ENCODE measurements around the gene GLB1L2.
"Not testable (repeated sequence)": the region's sequence is repeated elsewhere in the genome, so short reads cannot be mapped to it uniquely, and the experiment has no call there.

Gene GLB1L2, protein sequence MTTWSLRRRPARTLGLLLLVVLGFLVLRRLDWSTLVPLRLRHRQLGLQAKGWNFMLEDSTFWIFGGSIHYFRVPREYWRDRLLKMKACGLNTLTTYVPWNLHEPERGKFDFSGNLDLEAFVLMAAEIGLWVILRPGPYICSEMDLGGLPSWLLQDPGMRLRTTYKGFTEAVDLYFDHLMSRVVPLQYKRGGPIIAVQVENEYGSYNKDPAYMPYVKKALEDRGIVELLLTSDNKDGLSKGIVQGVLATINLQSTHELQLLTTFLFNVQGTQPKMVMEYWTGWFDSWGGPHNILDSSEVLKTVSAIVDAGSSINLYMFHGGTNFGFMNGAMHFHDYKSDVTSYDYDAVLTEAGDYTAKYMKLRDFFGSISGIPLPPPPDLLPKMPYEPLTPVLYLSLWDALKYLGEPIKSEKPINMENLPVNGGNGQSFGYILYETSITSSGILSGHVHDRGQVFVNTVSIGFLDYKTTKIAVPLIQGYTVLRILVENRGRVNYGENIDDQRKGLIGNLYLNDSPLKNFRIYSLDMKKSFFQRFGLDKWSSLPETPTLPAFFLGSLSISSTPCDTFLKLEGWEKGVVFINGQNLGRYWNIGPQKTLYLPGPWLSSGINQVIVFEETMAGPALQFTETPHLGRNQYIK

GRCh38 chr11:134331354-134332188 is at the start of gene GLB1L2:
Gene GLB1L2 (plus strand): TSS chr11:134331988. CDS start chr11:134332062, 74 bp downstream.
- DNase-seq (ENCODE audit: insufficient read length, low spot score) (peak; percentile 12), FAIRE-seq (no peak)

DNA sequence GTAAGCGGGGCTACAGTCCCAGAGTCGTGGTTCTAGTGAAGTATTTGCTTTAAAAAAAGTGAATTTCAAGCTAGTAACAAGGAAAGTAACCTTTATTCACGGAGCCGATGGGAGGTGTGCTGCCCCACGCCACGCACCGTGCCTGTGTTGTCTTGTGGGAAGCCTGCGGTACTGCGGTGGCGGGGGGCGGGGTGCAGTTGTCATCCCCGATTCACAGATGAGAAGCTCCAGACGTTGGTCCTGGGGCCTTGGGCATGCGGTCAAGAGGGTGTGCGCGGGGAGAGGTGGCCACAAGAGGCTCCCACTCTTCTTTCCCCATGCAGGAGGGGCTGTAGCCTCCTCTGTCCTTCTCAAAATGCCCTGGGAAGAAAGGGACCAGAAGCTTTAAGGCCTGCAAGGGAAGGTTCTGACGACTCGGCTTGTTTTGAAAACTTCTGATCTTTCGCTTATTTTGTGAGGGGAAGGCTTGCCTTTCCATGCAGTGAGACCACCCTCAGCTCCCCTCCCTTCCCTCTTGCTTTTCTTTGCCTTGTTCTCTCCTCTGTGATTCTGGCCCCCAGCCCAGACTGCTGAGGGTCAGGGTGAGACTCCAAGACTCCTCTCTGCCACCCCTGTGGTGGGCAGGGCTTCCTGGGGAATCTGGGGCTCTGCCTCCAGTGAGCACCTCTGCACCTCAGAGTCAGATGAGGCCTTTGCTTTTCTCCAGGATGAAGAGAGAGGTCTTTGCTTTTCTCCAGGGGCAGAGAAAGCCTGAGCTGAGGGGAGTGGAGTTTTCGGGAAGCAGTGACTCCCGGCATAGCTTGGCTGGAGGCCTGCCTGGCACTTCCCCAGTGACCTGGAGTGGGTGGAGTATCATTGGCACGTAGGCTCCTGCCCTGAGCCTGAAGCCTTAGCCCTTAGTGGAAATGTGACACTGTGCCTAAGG is 49.4 kb upstream of the GLB1L2 start:
- DNase-seq (ENCODE audit: insufficient read length, low spot score) (no peak), FAIRE-seq (no peak)

DNA sequence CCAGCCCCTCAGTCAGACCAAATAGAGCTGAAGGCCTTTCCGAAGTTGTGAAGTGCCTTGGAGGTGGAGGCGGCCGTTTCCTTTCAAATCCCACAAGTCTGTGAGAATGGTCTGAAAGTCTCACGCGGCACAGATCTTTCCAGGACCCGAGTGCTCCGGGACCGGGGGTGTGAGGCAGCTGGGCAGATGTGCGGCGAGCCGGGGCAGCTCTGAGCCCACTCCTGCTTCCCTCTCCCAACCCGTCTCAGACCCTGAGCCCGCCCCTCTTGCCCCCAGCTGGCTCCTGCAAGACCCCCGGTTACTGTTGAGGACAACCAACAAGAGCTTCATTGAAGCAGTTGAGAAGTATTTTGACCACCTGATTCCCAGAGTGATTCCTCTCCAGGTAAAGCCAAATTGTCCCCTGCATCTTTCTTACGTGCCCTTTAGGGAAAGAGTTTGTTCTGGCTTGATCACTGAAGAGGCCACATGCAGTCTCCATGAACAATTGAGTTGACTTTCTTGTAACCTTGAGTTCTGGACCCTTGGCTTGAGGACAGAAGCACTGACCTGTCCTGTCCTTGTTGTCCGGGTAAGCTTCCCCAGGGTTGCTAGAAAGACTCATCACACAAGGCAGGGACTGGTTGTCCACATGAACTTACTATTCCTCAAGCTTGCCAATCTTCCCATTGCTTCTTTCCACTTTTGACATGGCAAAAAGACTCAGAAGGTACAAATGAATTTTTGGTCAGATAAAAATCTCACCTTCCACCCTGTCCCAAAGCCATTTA is 48.1 kb upstream of the GLB1L2 start:
- FAIRE-seq (no peak), DNase-seq (ENCODE audit: insufficient read length, low spot score) (no peak)

DNA sequence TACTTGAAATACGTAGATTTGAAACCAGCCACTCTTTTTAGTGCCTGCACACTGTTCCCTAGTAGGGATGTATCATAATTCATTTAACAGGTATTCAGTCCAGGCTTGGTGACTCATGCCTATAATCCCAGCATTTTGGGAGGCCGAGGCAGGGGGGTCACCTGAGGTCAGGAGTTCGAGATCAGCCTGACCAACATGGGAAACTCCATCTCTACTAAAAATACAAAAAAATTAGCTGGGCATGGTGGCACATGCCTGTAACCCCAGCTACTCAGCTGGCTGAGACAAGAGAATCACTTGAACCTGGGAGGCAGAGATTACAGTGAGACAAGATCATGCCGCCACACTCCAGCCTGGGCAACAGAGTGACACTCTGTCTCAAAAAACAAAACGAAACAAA is 47.4 kb upstream of the GLB1L2 start:
- FAIRE-seq; DNase-seq (ENCODE audit: insufficient read length, low spot score): not testable (repeated sequence)

- DNase-seq (ENCODE audit: insufficient read length, low spot score) = no peak
- no peak for FAIRE-seq
Measured at GRCh38 chr11:134287561-134287960, 44.2 kb upstream of the GLB1L2 start.

DNA sequence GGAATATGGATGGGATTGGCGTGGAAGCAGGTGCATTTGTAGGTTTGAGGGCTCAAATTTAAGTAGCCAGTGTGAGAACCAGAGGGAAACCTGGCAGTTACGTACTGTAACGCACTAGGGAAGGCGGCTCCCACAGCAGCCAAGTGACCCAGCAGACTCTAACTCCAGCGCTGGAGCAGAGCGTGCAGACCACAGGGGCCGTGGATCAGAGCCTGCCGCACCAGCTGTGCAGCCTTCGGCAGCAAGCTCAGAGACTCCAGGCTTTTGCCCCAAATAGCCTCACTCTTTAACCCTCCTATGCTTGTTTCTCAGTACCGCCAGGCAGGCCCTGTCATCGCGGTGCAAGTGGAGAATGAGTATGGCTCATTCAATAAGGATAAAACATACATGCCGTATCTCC is 43.3 kb upstream of the GLB1L2 start:
- FAIRE-seq (no peak), DNase-seq (ENCODE audit: insufficient read length, low spot score) (no peak)

- DNase-seq (ENCODE audit: insufficient read length, low spot score) (no peak), FAIRE-seq (no peak)
Measured at GRCh38 chr11:134289167-134289566, 42.6 kb upstream of the GLB1L2 start.

GRCh38 chr11:134289789-134290188 is 42.0 kb upstream of the GLB1L2 start:
- no peak for FAIRE-seq
- DNase-seq (ENCODE audit: insufficient read length, low spot score) = no peak

- no peak for FAIRE-seq
Measured at GRCh38 chr11:134290646-134291045, 41.1 kb upstream of the GLB1L2 start.

GRCh38 chr11:134291196-134291595 is 40.6 kb upstream of the GLB1L2 start:
- FAIRE-seq = no peak
- no peak for DNase-seq (ENCODE audit: insufficient read length, low spot score)

More at GRCh38 chr11:134290646-134291045, 41.1 kb upstream of the GLB1L2 start:
- DNase-seq (ENCODE audit: insufficient read length, low spot score) = no peak

DNA sequence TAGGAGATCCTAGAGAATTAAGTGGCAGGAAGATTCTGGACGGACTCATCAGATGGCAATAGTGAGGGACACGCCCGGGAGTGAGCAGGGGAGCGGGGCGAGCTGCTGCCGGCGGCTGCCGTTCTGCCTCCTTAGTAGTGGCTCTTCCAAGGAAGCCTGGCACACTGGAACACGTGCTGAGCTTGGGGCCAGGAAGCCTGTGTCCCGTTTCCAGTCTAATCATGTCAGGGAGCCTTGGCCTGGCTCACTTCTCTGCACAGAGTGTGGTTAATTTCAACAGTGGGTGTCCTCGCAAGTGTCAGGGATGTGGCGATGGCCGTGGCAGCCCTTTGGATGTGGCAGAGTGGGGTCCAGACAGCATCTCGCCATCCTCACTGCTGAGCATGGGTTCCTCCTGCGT is 39.1 kb upstream of the GLB1L2 start:
- FAIRE-seq (no peak), DNase-seq (ENCODE audit: insufficient read length, low spot score) (no peak)

DNA sequence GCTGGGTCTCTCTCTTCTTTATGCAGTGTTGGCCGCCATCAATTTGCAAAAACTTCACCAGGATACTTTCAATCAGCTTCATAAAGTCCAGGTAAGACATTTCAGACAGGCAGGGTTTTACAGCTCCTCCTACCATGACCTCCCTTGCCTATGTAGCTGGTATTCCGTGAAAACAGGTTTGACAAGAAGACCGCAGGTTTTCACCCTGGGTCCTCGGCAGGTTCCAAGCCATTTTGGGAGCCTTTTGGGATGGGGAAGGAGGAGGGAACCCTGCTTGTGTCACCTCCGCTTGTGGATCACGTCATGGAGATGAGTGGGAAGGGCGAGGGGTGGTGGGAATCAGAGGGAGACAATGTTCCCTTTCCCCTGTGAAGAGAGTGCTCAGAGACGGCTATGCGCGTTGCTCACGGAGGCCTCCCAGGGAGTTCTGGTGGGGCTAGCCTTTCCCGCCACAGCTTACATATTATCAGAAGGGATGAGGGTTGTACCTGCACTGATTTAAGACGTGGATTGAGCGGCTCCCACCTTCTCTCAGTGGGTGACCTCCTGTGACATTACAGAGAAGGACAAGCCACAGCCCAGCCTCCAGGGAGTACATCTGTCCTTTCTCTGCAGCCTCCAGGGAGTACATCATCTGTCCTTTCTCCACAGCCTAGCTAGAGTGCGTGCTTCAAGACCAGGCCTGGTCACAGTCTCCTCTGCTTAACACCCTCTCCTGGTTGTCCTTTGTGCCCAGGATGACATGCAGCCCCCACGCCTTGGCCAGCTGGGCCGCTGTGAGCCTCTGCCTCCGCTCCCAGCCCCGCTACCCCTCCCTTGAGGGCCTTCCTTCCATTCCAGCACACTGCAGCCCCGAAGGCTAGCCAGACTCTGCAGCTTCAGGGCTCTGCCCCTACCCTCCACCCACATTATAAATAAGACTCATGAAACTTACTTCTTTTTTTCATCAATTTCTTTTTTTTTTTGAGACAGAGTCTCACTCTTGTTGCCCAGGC is 38.4 kb upstream of the GLB1L2 start:
- DNase-seq (ENCODE audit: insufficient read length, low spot score) (no peak), FAIRE-seq (no peak)

- FAIRE-seq (no peak), DNase-seq (ENCODE audit: insufficient read length, low spot score) (no peak)
Measured at GRCh38 chr11:134294664-134295063, 37.1 kb upstream of the GLB1L2 start.

- no peak for DNase-seq (ENCODE audit: insufficient read length, low spot score)
- no peak for FAIRE-seq
Measured at GRCh38 chr11:134312223-134312622, 19.6 kb upstream of the GLB1L2 start.

GRCh38 chr11:134312807-134313206 is 19.0 kb upstream of the GLB1L2 start:
- FAIRE-seq (no peak), DNase-seq (ENCODE audit: insufficient read length, low spot score) (no peak)

GRCh38 chr11:134313379-134313778 is 18.4 kb upstream of the GLB1L2 start:
- FAIRE-seq (no peak), DNase-seq (ENCODE audit: insufficient read length, low spot score) (no peak)

- DNase-seq (ENCODE audit: insufficient read length, low spot score) (no peak), FAIRE-seq (no peak)
Measured at GRCh38 chr11:134313821-134314607, 17.8 kb upstream of the GLB1L2 start.
